ENCODE results near the gene STKLD1.
"Not testable (repeated sequence)": the region's sequence is repeated elsewhere in the genome, so short reads cannot be mapped to it uniquely, and the experiment has no call there.

The STKLD1 gene

GRCh38 chr9:133389562-133389961 is 13.4 kb downstream of the STKLD1 start:
- no peaks in the 10 kb centered on the region for H3K9me3 ChIP-seq (replicated peaks; ENCODE audit: insufficient read depth, low read length)
- H3F3A ChIP-seq (ENCODE audit: insufficient read depth, low read length): no peaks in the 10 kb centered on the region
- H3K4me2 ChIP-seq (ENCODE audit: low read depth, low read length): no peak overlapping the region
- DNase-seq: no peak
- H3K27me3 ChIP-seq (replicated peaks; ENCODE audit: insufficient read depth, low read length): peaks cover 68% of the 10 kb centered on the region
- H3K9me2 ChIP-seq (replicated peaks; ENCODE audit: insufficient read depth, low read length): no peaks in the 10 kb centered on the region
- H3K79me2 ChIP-seq (ENCODE audit: low read length): no peaks in the 10 kb centered on the region
- H3K9ac ChIP-seq (ENCODE audit: low read length): no peak overlapping the region
- no peaks in the 10 kb centered on the region for H3K4me1 ChIP-seq (ENCODE audit: low read length)
- no peak overlapping the region for H2AFZ ChIP-seq (ENCODE audit: low read length)
- TF ChIP-seq EZH2 (optimal IDR thresholded peaks at IDR 0.05; ENCODE audit: low read depth, low read length): no peak
- no peak for TF ChIP-seq CTCF (IDR thresholded peaks at IDR 0.05; ENCODE audit: low read length)
- no peak for TF ChIP-seq EZH2phosphoT487 (IDR thresholded peaks at IDR 0.05; ENCODE audit: low read length)
- no peaks in the 10 kb centered on the region for H4K20me1 ChIP-seq (ENCODE audit: insufficient read depth, low read length)
- no peak overlapping the region for H3K4me3 ChIP-seq (ENCODE audit: low read length)
- H3K36me3 ChIP-seq (replicated peaks; ENCODE audit: insufficient read depth, low read length): no peaks in the 10 kb centered on the region
- no peak overlapping the region for H3K27ac ChIP-seq (ENCODE audit: low read length)

- Histone ChIP-seq H3K9me2 (replicated peaks; ENCODE audit: insufficient read depth, low read length) (no peaks in the 10 kb centered on the region), H3K4me3 (ENCODE audit: low read length) (no peak overlapping the region), H3K9ac (ENCODE audit: low read length) (no peak overlapping the region), H3K27me3 (replicated peaks; ENCODE audit: insufficient read depth, low read length) (peaks cover 68% of the 10 kb centered on the region), H3K4me1 (ENCODE audit: low read length) (no peaks in the 10 kb centered on the region), H4K20me1 (ENCODE audit: insufficient read depth, low read length) (no peaks in the 10 kb centered on the region), H2AFZ (ENCODE audit: low read length) (no peak overlapping the region), H3K9me3 (replicated peaks; ENCODE audit: insufficient read depth, low read length) (no peaks in the 10 kb centered on the region), H3F3A (ENCODE audit: insufficient read depth, low read length) (no peaks in the 10 kb centered on the region), H3K36me3 (replicated peaks; ENCODE audit: insufficient read depth, low read length) (no peaks in the 10 kb centered on the region), H3K27ac (ENCODE audit: low read length) (no peak overlapping the region), H3K79me2 (ENCODE audit: low read length) (no peaks in the 10 kb centered on the region), H3K4me2 (ENCODE audit: low read depth, low read length) (no peak overlapping the region)
- TF ChIP-seq EZH2 (optimal IDR thresholded peaks at IDR 0.05; ENCODE audit: low read depth, low read length) (no peak), CTCF (IDR thresholded peaks at IDR 0.05; ENCODE audit: low read length) (no peak), EZH2phosphoT487 (IDR thresholded peaks at IDR 0.05; ENCODE audit: low read length) (no peak)
- no peak for DNase-seq
Measured at GRCh38 chr9:133390713-133391112, 14.5 kb downstream of the STKLD1 start.

GRCh38 chr9:133391449-133391848 is 15.3 kb downstream of the STKLD1 start:
- H3K36me3 ChIP-seq (replicated peaks; ENCODE audit: insufficient read depth, low read length); H3K4me1 ChIP-seq (ENCODE audit: low read length); H3K4me2 ChIP-seq (ENCODE audit: low read depth, low read length); H2AFZ ChIP-seq (ENCODE audit: low read length); H3F3A ChIP-seq (ENCODE audit: insufficient read depth, low read length); DNase-seq; H4K20me1 ChIP-seq (ENCODE audit: insufficient read depth, low read length); H3K9me2 ChIP-seq (replicated peaks; ENCODE audit: insufficient read depth, low read length); H3K4me3 ChIP-seq (ENCODE audit: low read length); H3K79me2 ChIP-seq (ENCODE audit: low read length); H3K9ac ChIP-seq (ENCODE audit: low read length); H3K27ac ChIP-seq (ENCODE audit: low read length); H3K9me3 ChIP-seq (replicated peaks; ENCODE audit: insufficient read depth, low read length): not testable (repeated sequence)
- H3K27me3 ChIP-seq (replicated peaks; ENCODE audit: insufficient read depth, low read length): peaks cover 68% of the 10 kb centered on the region

- not testable (repeated sequence) for H3K4me1 ChIP-seq (ENCODE audit: low read length); H3K4me2 ChIP-seq (ENCODE audit: low read depth, low read length); H3K4me3 ChIP-seq (ENCODE audit: low read length); H3K9me2 ChIP-seq (replicated peaks; ENCODE audit: insufficient read depth, low read length); H3K36me3 ChIP-seq (replicated peaks; ENCODE audit: insufficient read depth, low read length); H3F3A ChIP-seq (ENCODE audit: insufficient read depth, low read length); H2AFZ ChIP-seq (ENCODE audit: low read length); H3K9me3 ChIP-seq (replicated peaks; ENCODE audit: insufficient read depth, low read length); H4K20me1 ChIP-seq (ENCODE audit: insufficient read depth, low read length); H3K9ac ChIP-seq (ENCODE audit: low read length); DNase-seq; H3K79me2 ChIP-seq (ENCODE audit: low read length); H3K27ac ChIP-seq (ENCODE audit: low read length)
- peaks cover 68% of the 10 kb centered on the region for H3K27me3 ChIP-seq (replicated peaks; ENCODE audit: insufficient read depth, low read length)
Measured at GRCh38 chr9:133392308-133392707, 16.1 kb downstream of the STKLD1 start.

All from MM.1S (cell line).